IPS-20b (cell line): ENCODE results near the gene SIRT7.

Source experiments
- H3K27ac ChIP-seq: one replicate; pipeline ENCODE4 v1.5.1; 2013; ENCODE audit warnings: low read length
- H3K27me3 ChIP-seq: 2 replicates; pipeline ENCODE4 v1.6.1; 2013; ENCODE audit warnings: mild to moderate bottlenecking, low read length, inconsistent platforms; ENCODE audit not compliant: insufficient read depth
- H3K36me3 ChIP-seq: 2 replicates; pipeline ENCODE4 v1.6.1; 2013; ENCODE audit warnings: low read depth, mild to moderate bottlenecking, inconsistent platforms, low read length, moderate library complexity; ENCODE audit not compliant: insufficient read depth
- H3K4me1 ChIP-seq: 2 replicates; pipeline ENCODE4 v1.6.1; 2013; ENCODE audit warnings: mild to moderate bottlenecking, control low read depth, inconsistent platforms, low read length, moderate library complexity; ENCODE audit not compliant: insufficient read depth
- H3K4me3 ChIP-seq: 2 replicates; pipeline ENCODE4 v1.5.1; 2013; ENCODE audit warnings: mild to moderate bottlenecking, low read length, inconsistent platforms
- H3K9ac ChIP-seq: 2 replicates; pipeline ENCODE4 v1.6.1; 2013; ENCODE audit warnings: low read depth, mild to moderate bottlenecking, inconsistent platforms, low read length, moderate library complexity
- H3K9me3 ChIP-seq: 2 replicates; pipeline ENCODE4 v1.6.1; 2013; ENCODE audit warnings: mild to moderate bottlenecking, low read depth, low read length, inconsistent platforms; ENCODE audit not compliant: insufficient read depth

Gene SIRT7, protein sequence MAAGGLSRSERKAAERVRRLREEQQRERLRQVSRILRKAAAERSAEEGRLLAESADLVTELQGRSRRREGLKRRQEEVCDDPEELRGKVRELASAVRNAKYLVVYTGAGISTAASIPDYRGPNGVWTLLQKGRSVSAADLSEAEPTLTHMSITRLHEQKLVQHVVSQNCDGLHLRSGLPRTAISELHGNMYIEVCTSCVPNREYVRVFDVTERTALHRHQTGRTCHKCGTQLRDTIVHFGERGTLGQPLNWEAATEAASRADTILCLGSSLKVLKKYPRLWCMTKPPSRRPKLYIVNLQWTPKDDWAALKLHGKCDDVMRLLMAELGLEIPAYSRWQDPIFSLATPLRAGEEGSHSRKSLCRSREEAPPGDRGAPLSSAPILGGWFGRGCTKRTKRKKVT

DNA sequence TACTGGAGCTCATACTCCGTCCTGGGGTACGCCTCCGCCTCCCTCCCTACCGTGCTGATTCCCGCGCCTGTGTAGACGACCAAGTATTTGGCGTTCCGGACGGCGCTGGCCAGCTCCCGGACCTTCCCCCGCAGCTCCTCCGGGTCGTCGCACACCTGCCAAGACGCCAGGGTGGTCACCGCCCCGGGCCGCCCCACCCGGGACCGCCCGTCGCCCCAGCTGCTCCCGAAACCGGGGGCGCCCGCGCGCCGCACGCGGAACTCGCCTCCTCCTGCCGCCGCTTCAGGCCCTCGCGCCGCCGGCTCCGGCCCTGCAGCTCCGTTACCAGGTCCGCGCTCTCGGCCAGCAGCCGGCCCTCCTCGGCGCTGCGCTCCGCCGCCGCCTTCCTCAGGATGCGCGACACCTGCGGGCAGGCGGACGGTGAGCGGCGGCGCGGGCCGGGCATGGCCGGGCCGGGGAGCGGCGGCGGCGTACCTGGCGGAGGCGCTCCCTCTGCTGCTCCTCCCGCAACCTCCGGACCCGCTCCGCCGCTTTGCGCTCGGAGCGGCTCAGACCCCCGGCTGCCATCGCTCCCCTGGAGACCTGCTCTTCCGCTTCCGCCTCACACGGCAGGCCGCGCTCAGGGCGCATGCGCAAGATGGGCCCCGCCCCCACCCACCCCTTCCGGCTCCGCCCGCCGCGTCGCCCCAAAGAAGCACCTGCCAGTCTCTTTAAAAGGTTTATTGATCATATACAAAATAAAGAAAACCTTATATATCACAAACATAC is at the start of gene SIRT7:
TSS of gene SIRT7 (minus strand) at position 612 of the 768 bp plus-strand sequence. CDS start at position 567, 45 bp downstream.
- peaks cover 66% of the 10 kb centered on the region for H3K36me3 ChIP-seq
- no peaks in the 10 kb centered on the region for H3K27me3 ChIP-seq
- no peaks in the 10 kb centered on the region for H3K9me3 ChIP-seq
- H3K27ac ChIP-seq, result no peak within 1 kb of the TSS
- H3K9ac ChIP-seq, result peak within 1 kb of the TSS; percentile 50; the same call in 1 of the 2 replicates
- peak within 1 kb of the TSS; percentile 64 for H3K4me3 ChIP-seq
- H3K4me1 ChIP-seq, result peaks cover 6% of the 10 kb centered on the region; the same call in 1 of the 2 replicates

DNA sequence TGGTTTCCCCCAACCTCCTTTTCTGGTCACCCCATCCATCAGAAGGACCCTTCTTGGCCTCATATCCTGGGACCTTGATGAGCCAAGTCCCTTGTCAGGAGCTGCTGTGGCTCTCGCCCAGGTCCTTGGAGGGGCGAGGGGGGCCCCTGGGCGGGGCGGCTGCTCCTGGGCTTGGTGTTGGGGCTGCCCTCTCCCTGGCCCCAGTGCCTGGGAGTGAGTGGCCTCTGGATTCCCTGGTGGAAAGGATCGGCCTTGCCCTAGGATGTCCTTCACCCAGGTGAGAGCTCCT is 49.2 kb upstream of the SIRT7 start:
- Histone ChIP-seq H3K9ac (no peak overlapping the region), H3K4me3 (peak overlapping the region; percentile 38; the same call in 1 of the 2 replicates), H3K27ac (no peak overlapping the region), H3K9me3 (no peaks in the 10 kb centered on the region), H3K27me3 (peaks cover 74% of the 10 kb centered on the region), H3K36me3 (no peaks in the 10 kb centered on the region), H3K4me1 (peaks cover 6% of the 10 kb centered on the region; the same call in 1 of the 2 replicates)

DNA sequence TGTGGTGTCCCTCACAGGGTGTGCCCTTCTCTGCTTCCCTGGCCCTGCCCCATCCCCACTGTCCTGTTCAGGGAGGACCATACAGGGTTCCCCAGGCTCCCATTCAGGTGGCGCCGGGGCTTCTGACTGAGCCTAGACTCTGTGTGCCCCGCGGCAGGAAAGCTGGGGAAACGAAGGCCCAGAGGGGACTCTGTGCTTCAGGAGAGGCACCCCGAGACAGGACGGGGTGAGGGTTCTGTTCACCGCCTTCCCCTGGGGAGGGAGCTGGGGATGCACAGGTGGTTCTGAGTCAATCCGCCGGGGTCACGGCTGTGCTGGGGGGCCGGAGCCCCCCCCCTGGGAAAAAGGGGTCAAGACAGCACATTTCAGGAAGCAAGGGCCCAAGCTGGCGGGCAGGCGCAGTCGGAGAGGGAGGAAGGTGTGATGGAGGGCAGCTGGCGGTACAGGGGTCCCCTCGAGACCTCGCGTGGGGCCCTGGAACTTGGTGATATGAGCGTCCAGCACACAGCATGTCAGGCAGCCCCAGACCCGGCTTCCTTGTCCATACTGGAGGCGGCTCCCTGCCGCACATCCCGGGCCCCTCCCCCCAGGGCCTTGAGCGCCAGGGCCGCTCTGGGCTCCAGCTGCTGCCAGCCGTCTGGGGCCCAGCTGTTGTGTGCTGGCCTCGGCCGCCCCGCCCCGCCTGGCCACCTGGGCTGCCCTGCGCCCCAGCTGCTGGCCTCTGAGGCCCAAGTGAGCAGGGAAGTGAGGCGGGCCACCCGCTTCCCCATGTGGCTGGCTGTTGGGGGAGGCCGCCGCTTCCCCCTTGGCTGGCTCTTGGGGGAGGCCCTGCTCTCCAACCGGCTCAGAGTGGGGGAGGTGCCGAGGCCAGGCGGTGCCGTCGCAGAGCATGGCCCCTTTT is 48.6 kb upstream of the SIRT7 start:
- no peaks in the 10 kb centered on the region for H3K36me3 ChIP-seq
- H3K27me3 ChIP-seq, result peaks cover 80% of the 10 kb centered on the region
- H3K27ac ChIP-seq, result no peak overlapping the region
- H3K9ac ChIP-seq, result no peak overlapping the region
- H3K4me3 ChIP-seq, result peak overlapping the region; percentile 38; the same call in 1 of the 2 replicates
- peaks cover 6% of the 10 kb centered on the region; the same call in 1 of the 2 replicates for H3K4me1 ChIP-seq
- H3K9me3 ChIP-seq, result no peaks in the 10 kb centered on the region

DNA sequence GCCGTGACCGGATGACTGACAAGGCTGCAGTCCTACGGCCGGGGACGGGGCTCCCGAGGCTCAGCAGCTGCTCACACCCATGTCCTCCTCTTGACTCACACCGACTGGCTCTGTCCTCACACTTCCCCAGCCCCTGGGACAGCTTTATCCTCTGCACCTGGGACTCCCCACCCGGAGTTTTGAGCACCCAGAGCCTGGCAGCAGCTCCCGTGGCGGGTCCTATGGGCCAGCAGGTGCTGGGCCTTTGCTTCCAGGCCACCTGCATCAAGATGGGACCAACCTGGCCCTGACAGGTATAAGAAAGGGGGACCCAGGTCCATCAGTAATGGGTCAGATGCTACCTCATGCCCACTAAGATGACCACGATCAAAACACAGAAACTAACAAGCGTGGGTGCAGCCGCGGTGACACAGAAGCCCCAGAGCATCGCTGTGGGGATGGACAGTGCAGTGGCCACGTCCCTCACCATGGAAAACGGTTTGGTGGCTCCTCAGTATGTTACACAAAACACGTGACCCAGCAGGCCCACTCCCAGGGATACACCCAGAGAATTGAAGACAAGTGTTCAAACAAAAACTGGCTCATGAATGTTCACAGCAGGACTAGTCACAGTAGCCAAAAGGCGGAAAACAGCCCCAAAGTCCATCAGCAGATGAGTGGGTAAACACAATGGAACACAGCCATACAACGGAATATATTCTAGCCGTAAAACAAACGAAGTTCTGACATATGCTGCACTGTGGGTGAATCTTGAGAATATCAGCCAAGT is 46.3 kb upstream of the SIRT7 start:
- Histone ChIP-seq H3K27me3 (peaks cover 95% of the 10 kb centered on the region), H3K4me3 (no peak overlapping the region), H3K4me1 (peaks cover 6% of the 10 kb centered on the region; the same call in 1 of the 2 replicates), H3K9me3 (no peaks in the 10 kb centered on the region), H3K27ac (no peak overlapping the region), H3K36me3 (no peaks in the 10 kb centered on the region), H3K9ac (no peak overlapping the region)

DNA sequence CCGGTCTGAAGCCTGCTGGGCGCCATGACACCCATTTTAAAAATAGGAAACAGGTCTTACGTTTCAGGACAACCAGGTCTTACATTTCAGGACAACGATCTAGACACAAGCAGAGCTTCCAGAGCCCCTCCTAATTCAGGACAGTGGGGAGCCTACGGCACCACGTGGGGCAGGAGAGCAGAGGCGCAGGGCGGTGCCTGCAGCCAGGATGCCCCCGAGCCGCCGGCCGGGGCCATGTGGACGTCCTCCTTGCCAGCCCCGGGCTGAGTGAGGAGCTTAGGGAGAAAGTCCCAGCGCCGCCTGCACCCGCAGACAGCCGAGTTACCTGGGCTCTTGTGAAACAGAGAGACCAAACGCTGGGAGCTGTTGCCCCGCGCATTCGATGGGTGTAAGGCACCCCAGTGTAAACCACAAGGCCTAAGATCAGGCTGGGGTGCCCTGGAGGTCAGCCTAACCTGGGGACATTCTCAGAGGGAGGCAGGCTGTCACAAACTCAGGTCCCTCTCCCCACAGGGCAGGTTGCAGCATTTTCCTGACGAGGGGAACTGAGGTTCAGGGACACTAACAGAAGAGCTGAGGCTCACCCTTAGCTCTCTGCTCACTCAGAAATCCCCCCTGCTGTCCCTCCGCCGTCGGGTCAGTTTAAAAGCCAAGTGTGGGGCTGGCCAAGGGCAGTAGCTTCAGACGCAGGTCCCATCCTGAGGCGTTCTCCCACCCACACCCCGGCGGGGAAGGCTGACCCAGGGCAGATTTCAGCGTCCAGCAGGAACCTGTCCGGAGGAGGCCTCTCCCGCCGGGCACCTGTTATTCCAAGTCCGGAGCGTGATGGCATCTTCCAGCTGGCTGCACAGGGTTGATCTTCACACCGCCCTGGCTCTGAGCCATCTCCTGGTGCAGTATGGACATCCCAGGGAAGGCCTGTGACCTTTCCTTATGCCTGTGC is 44.8 kb upstream of the SIRT7 start:
- H3K9ac ChIP-seq, result no peak overlapping the region
- H3K27me3 ChIP-seq, result peaks cover 96% of the 10 kb centered on the region
- H3K27ac ChIP-seq, result no peak overlapping the region
- H3K36me3 ChIP-seq, result no peaks in the 10 kb centered on the region
- no peaks in the 10 kb centered on the region for H3K9me3 ChIP-seq
- peaks cover 6% of the 10 kb centered on the region; the same call in 1 of the 2 replicates for H3K4me1 ChIP-seq
- no peak overlapping the region for H3K4me3 ChIP-seq

DNA sequence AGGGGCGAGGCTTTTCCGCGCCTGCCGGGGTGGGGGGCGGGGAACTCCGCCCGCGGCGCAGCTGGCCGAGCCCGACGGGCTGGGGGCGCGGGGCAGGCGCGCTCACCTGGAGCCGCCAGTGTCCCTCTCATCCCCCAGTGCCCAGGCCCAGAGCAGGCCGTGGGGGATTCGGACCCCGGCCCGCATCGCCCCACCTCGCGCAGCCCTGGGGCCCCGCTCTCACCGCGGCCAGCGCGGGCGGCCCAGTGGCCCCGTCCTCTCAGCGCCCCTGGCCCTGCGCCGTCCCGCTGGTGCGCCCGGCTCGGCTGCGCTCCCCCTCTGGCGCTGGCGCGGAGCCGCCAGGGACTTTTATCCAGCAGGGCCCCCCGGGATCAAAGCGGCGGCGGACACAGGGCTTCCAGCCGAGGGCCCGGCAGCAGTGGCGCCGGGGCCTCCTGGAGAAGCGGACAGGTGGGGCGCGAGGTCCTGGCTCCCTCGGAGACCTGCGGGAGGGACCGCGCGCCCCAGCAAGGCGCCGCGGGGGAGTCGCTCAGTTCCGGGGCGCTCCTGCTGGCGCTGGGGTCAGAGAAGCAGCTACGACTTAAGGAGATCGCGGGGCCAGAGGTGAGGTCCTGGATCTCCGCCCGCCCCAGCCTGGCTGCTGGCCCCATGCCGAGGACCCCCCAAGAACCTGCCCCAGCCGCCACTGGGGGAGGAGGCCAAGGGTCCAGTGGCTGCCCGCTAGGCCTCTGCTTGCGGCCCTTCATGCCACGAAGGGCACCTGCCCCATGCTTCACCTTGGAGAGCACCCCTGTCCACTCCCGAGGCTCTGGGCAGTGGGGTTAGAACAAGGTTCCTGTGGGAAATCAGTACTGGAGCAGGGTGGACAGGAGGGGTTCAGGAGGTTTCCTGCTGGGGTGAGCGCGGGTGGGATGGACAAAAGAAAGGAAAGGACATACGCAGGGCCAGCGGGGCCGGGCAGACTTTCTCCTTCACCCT is 43.8 kb upstream of the SIRT7 start:
- Histone ChIP-seq H3K4me1 (no peaks in the 10 kb centered on the region), H3K27ac (no peak overlapping the region), H3K36me3 (no peaks in the 10 kb centered on the region), H3K9ac (no peak overlapping the region), H3K9me3 (no peaks in the 10 kb centered on the region), H3K4me3 (no peak overlapping the region), H3K27me3 (peaks cover 96% of the 10 kb centered on the region)

DNA sequence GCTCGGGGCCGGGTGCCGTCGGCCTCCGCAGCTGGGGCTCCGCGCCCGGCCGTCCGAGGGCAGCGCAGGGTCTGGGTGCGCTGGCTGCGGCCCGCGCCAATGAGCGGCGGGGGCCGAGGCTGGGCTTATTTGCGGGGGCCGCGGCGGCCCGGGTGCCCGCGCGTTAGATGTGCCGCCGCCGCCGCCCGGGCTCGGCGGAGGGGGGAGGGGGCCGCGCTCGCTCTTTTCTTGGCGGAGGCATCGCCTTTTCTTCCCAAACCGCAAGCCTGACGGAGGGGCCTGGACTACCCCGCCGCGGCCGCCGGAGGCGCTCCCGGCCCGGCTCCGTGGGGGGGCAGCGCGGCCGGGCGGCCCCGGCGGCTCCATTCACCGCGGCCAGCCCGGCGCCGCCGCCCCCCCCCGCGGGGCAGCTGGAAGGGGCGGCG is 43.1 kb upstream of the SIRT7 start, which contains the start of gene NOTUM:
TSS of gene NOTUM (minus strand) at position 101 of the 425 bp plus-strand sequence. CDS start 278 bp downstream, outside the sequence.
- Histone ChIP-seq H3K9ac (no peak within 1 kb of the TSS), H3K4me1 (no peaks in the 10 kb centered on the region), H3K4me3 (no peak within 1 kb of the TSS), H3K27me3 (peaks cover 94% of the 10 kb centered on the region), H3K9me3 (no peaks in the 10 kb centered on the region), H3K27ac (no peak within 1 kb of the TSS), H3K36me3 (no peaks in the 10 kb centered on the region)

DNA sequence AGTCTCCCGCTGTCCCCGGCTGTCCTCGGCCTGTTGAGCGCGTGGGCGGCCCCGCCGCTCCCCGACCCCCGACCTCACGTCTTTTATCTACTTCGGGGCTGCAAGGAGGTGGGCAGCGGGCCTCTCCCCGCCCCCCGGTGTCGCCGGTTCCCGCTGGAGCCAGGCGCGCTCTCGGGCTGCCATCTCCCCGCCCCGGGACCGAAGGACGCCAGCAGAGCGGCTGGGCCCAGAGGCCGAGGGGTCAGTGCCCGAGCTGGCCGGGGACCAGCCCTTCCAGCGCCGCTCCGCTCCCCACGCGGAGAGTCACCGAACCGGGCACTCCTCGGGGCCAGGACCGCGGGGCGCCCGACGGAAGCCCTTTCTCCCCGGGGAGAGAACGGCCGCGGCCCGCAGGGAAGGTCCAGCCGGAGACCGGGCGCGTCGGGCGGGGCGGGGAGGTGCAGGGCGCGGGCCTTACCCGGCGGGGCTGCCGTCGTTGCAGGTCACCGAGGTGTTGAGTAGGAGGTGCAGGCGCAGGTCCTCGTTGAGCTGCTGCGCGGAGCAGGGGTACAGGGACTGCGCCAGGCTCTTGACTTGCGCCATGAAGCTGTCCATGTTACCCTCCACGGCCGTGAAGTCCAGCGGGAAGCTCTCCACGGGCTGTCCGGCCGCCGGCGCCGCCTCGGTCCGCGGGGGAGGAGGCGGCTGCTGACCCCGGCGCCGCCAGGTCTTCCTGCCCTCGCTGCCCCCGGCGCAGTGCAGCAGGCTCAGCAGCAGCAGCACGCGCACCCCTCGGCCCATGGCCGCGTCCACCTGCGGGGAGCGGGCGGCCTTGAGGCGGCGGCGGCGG is 42.4 kb upstream of the SIRT7 start:
- Histone ChIP-seq H3K27me3 (peaks cover 88% of the 10 kb centered on the region), H3K27ac (no peak overlapping the region), H3K9me3 (no peaks in the 10 kb centered on the region), H3K4me3 (no peak overlapping the region), H3K36me3 (no peaks in the 10 kb centered on the region), H3K9ac (no peak overlapping the region), H3K4me1 (no peaks in the 10 kb centered on the region)
